ACC112 (cell line): ENCODE data around the gene TULP3.

Source experiments
- H2AFZ ChIP-seq: fragments of 200-600 bp; sonication (generic); one replicate; pipeline ENCODE4 v1.6.0; 2017; ENCODE audit warnings: antibody characterized with exemption, low read length; ENCODE audit not compliant: unreplicated experiment
- H3K27ac ChIP-seq: fragments of 200-600 bp; sonication (generic); 2 replicates; pipeline ENCODE4 v1.5.1; 2014; ENCODE audit warnings: low read depth, mild to moderate bottlenecking, antibody characterized with exemption, low read length, moderate library complexity
- H3K27me3 ChIP-seq: fragments of 200-600 bp; sonication (generic); 2 replicates; pipeline ENCODE4 v1.6.1; 2014; ENCODE audit warnings: mild to moderate bottlenecking, antibody characterized with exemption, low read length, moderate library complexity, mixed read lengths; ENCODE audit not compliant: insufficient read depth
- H3K36me3 ChIP-seq: fragments of 200-600 bp; sonication (generic); 2 replicates; pipeline ENCODE4 v1.6.1; 2016; ENCODE audit warnings: mild to moderate bottlenecking, antibody characterized with exemption, low read length, moderate library complexity, mixed read lengths; ENCODE audit not compliant: insufficient read depth
- H3K4me1 ChIP-seq: fragments of 200-600 bp; sonication (generic); one replicate; pipeline ENCODE4 v1.6.1; 2016; ENCODE audit warnings: low read length, mixed read lengths; ENCODE audit not compliant: insufficient read depth, unreplicated experiment, control insufficient read depth
- H3K4me3 ChIP-seq: fragments of 200-600 bp; sonication (generic); 2 replicates; pipeline ENCODE4 v1.5.1; 2014; ENCODE audit warnings: mild to moderate bottlenecking, low read depth, low read length
- H3K79me2 ChIP-seq: fragments of 200-600 bp; sonication (generic); one replicate; pipeline ENCODE4 v1.6.0; 2016; ENCODE audit warnings: low read length; ENCODE audit not compliant: control insufficient read depth, unreplicated experiment, insufficient read depth

TULP3 gene

GRCh38 chr12:2877047-2877952 lies 13.4 kb upstream of the TULP3 start, which contains the start of the genes FOXM1 and RHNO1:
FOXM1 (minus strand) TSS chr12:2877174; CDS start chr12:2874478, 2,696 bp downstream.
RHNO1 (plus strand) TSS chr12:2877223; CDS start chr12:2885367, 8,144 bp downstream.
- Histone ChIP-seq H3K36me3 (no peaks in the 10 kb centered on the region), H2AFZ (peak within 1 kb of the TSS; percentile 86), H3K4me1 (peaks cover 8% of the 10 kb centered on the region), H3K4me3 (peak within 1 kb of the TSS; percentile 87), H3K27me3 (no peaks in the 10 kb centered on the region), H3K27ac (peak within 1 kb of the TSS; percentile 79), H3K79me2 (peaks cover 70% of the 10 kb centered on the region)

GRCh38 chr12:2877953-2878732 lies 12.5 kb upstream of the TULP3 start:
- Histone ChIP-seq H3K27me3 (no peaks in the 10 kb centered on the region), H3K4me1 (peaks cover 8% of the 10 kb centered on the region), H3K79me2 (peaks cover 73% of the 10 kb centered on the region), H2AFZ (peak overlapping the region; percentile 86), H3K4me3 (peak overlapping the region; percentile 87), H3K36me3 (no peaks in the 10 kb centered on the region), H3K27ac (peak overlapping the region; percentile 79)

GRCh38 chr12:2879853-2880252 lies 10.8 kb upstream of the TULP3 start:
- H3K4me1 ChIP-seq = peaks cover 8% of the 10 kb centered on the region
- no peaks in the 10 kb centered on the region for H3K27me3 ChIP-seq
- peaks cover 2% of the 10 kb centered on the region; the same call in 1 of the 2 replicates for H3K36me3 ChIP-seq
- no peak overlapping the region for H3K27ac ChIP-seq
- H2AFZ ChIP-seq = no peak overlapping the region
- peaks cover 68% of the 10 kb centered on the region for H3K79me2 ChIP-seq
- H3K4me3 ChIP-seq = no peak overlapping the region

- H3K4me1 ChIP-seq = no peaks in the 10 kb centered on the region
- H3K4me3 ChIP-seq = no peak overlapping the region
- H2AFZ ChIP-seq = no peak overlapping the region
- H3K27ac ChIP-seq = no peak overlapping the region
- H3K79me2 ChIP-seq = peaks cover 36% of the 10 kb centered on the region
- H3K27me3 ChIP-seq = no peaks in the 10 kb centered on the region
- H3K36me3 ChIP-seq = peaks cover 8% of the 10 kb centered on the region; the same call in 1 of the 2 replicates
These were observed 5.9 kb upstream of the TULP3 start for GRCh38 chr12:2884810-2885209.

GRCh38 chr12:2886768-2887450 lies 3.8 kb upstream of the TULP3 start:
- peaks cover 8% of the 10 kb centered on the region; the same call in 1 of the 2 replicates for H3K36me3 ChIP-seq
- H3K27ac ChIP-seq = no peak overlapping the region
- H3K4me1 ChIP-seq = peaks cover 2% of the 10 kb centered on the region
- peaks cover 25% of the 10 kb centered on the region for H3K79me2 ChIP-seq
- H3K4me3 ChIP-seq = no peak overlapping the region
- H3K27me3 ChIP-seq = no peaks in the 10 kb centered on the region
- H2AFZ ChIP-seq = no peak overlapping the region

- peak overlapping the region; percentile 81 for H2AFZ ChIP-seq
These were observed 697 bp upstream of the TULP3 start for GRCh38 chr12:2890001-2890387.

GRCh38 chr12:2891240-2892053 lies 756 bp downstream of the TULP3 start:
- Histone ChIP-seq H3K27me3 (no peaks in the 10 kb centered on the region), H3K4me1 (peaks cover 22% of the 10 kb centered on the region), H2AFZ (peak overlapping the region; percentile 54), H3K27ac (peak overlapping the region; percentile 81), H3K79me2 (peaks cover 39% of the 10 kb centered on the region), H3K4me3 (peak overlapping the region; percentile 85), H3K36me3 (0 out of 2 replicates have a peak, but pooled peaks cover 3% of the 10 kb centered on the region)

More at GRCh38 chr12:2890001-2890387, 697 bp upstream of the TULP3 start:
- no peaks in the 10 kb centered on the region for H3K27me3 ChIP-seq
- peaks cover 14% of the 10 kb centered on the region for H3K4me1 ChIP-seq
- peaks cover 28% of the 10 kb centered on the region for H3K79me2 ChIP-seq
- peaks cover 4% of the 10 kb centered on the region; the same call in 1 of the 2 replicates for H3K36me3 ChIP-seq
- H3K27ac ChIP-seq = peak overlapping the region; percentile 57; the same call in 1 of the 2 replicates
- H3K4me3 ChIP-seq = peak overlapping the region; percentile 85

- Histone ChIP-seq H3K4me3 (peak overlapping the region; percentile 85), H3K4me1 (peaks cover 22% of the 10 kb centered on the region), H3K79me2 (peaks cover 47% of the 10 kb centered on the region), H3K27ac (peak overlapping the region; percentile 81), H3K27me3 (no peaks in the 10 kb centered on the region), H2AFZ (no peak overlapping the region), H3K36me3 (0 out of 2 replicates have a peak, but pooled peaks cover 3% of the 10 kb centered on the region)
These were observed 1.6 kb downstream of the TULP3 start for GRCh38 chr12:2892246-2892645.

GRCh38 chr12:2893007-2893406 lies 2.3 kb downstream of the TULP3 start:
- Histone ChIP-seq H3K4me1 (peaks cover 22% of the 10 kb centered on the region), H3K27ac (peak overlapping the region; percentile 61), H3K79me2 (peaks cover 52% of the 10 kb centered on the region), H3K36me3 (no peaks in the 10 kb centered on the region), H3K27me3 (no peaks in the 10 kb centered on the region), H3K4me3 (peak overlapping the region; percentile 57; the same call in 1 of the 2 replicates), H2AFZ (no peak overlapping the region)
